ENCODE data around the gene IDUA. TPM values are rescaled to one million over a fixed set of nuclear protein-coding genes. Genes with fewer than 3 reads are reported as not detected.

IDUA gene
- total RNA-seq, 4 donors from 2014 or later = 6.0 to 13.4 (median 11.1) TPM

DNA sequence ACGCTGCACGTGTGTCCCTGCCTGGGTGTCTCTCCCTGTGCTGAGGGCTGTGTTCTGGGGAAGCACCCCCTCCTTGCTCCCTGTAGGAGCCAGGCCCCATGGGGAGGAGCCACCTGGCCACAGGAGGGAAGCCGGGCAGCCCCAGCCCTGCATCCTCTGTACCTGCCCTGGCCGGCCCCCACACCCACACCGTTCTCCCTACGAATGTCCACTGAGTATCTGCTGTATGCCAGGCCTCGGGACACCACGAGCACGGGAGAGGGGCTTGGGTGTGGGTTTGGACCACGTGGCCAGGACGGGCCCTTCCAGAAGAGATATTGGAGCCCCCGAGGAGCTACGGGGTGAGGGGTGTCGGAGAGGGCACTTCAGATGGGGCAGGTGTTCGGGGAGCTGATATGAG lies 30.9 kb downstream of the IDUA start:
- intact Hi-C loops (cut with DNase I; ENCODE audit: low total_unique reads) = no loop called here
- 85 to 89% methylated on average over 14 to 15 of the region's 15 CpGs for WGBS, 2 donors
- no peak for DNase-seq (ENCODE audit: low spot score in 2 of 2)

DNA sequence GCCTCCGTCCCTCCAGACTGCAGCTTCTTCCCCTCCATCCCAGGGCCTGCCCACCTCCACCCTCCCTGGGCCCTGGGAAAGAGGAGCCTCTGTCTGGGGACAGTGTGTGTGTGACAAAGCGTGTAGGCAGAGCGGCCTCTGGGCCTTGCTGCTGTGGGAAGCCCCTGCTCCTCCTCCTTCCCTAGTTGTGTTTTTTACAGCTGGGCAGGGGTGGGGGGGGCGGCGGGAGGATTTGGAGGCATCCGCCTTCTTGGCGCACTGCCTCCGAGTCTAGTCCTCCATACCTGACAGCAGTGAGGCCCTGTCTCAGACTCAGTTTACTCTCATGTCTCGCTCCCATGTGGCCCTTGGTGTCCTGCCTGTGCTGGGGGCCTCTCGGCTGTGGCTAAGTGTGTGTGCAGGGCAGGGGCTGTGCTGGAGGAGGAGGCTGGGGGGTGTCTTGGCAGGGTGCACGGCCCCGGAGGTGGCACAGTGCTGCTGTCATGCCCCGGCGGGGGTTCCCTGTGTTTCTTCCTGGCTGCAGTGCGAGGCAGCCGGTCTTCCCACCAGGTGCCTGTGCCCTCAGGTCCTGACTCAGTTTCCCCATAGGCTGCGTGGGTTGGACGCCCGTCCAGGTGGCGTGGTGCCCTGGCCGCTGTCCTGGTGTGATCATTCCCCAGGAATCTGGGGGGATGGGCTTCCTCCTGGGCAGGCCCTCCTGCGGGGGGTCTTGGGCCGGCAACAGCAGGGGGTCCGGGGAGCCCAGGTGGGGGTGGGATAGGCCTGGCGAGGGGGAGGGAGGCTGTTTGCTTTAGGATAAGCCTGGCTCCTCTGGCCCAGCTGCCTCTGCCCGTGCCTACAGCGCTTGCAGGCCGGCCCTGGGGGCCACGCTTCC lies 31.5 kb downstream of the IDUA start:
- no peak for TF ChIP-seq POLR2A (IDR thresholded peaks at IDR 0.05)
- TF ChIP-seq, protein P1, sequence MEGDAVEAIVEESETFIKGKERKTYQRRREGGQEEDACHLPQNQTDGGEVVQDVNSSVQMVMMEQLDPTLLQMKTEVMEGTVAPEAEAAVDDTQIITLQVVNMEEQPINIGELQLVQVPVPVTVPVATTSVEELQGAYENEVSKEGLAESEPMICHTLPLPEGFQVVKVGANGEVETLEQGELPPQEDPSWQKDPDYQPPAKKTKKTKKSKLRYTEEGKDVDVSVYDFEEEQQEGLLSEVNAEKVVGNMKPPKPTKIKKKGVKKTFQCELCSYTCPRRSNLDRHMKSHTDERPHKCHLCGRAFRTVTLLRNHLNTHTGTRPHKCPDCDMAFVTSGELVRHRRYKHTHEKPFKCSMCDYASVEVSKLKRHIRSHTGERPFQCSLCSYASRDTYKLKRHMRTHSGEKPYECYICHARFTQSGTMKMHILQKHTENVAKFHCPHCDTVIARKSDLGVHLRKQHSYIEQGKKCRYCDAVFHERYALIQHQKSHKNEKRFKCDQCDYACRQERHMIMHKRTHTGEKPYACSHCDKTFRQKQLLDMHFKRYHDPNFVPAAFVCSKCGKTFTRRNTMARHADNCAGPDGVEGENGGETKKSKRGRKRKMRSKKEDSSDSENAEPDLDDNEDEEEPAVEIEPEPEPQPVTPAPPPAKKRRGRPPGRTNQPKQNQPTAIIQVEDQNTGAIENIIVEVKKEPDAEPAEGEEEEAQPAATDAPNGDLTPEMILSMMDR (IDR thresholded peaks at IDR 0.05) = no peak
- 80 to 81% methylated on average over 21 to 28 of the region's 29 CpGs for WGBS, 2 donors
- intact Hi-C loops (cut with DNase I; ENCODE audit: low total_unique reads) = no loop called here
- no peak for DNase-seq (ENCODE audit: low spot score in 2 of 2)
- H3K4me3 ChIP-seq (ENCODE audit: low read depth, poor library complexity, severe bottlenecking) = no peak overlapping the region

More for the DNA sequence above, 30.9 kb downstream of the IDUA start:
- H3K4me3 ChIP-seq (ENCODE audit: low read depth, poor library complexity, severe bottlenecking) = no peak overlapping the region
- TF ChIP-seq, protein P1 (IDR thresholded peaks at IDR 0.05) = no peak
- no peak for TF ChIP-seq POLR2A (IDR thresholded peaks at IDR 0.05)

DNA sequence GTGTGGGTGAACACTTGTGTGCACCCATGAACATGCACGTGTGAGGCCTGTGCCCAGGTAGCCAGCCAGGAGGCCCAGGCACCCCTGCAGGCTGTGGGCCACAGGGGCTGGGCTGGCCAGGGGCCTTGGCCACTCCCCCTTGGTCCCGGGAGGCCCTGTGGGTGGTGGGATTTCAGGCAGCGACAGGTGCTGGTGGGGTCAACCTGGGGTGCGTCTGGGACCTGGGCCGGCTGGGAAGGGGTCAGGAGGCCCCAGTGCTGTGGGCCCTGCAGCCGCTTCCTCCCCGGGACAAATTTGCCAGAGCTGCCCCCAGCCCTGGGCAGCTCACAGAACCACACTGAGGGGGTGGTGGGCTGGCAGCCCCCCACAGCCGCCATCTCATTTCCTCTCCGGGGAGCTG lies 32.5 kb downstream of the IDUA start:
- intact Hi-C loops (cut with DNase I; ENCODE audit: low total_unique reads) = no loop called here
- no peak for TF ChIP-seq POLR2A (IDR thresholded peaks at IDR 0.05)
- no peak for DNase-seq (ENCODE audit: low spot score in 2 of 2)
- H3K4me3 ChIP-seq (ENCODE audit: low read depth, poor library complexity, severe bottlenecking) = no peak overlapping the region
- 71 to 80% methylated on average over 7 to 9 of the region's 9 CpGs for WGBS, 2 donors

DNA sequence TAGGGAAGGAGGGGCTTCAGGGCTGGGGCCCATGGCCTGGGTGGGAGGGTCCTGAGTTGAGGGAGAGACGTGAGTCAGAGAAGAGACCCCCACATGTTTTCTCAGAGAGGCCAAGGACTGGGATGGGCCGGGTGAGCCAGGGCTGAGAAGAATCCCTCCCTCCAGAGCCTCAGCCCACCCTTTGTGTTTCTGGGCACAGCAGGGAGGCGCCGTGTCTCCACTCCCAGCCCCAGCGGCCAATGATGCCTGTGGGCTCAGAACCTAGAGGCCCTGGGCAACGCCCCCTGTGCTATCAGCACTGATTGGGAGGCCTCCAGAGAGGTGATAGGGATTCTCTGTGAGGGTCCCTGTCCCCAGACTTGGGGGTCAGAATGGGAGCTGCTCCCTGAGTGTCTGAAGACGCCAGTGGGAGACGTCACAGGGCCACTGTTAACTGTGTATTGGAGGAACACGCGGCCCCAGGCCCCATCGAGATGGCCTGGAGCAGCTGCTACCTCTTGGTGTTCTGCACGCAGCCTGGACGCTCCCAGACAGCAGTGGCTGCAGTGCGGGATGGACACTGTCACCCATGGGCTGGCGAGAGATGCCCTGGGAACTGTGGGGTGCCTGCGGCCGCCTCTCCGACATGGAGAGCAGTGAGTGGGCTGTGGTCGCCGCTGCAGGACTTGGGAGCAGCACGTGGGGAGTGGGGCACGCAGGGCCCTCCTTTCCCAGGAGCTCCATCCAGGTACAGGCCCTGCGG lies 33.1 kb downstream of the IDUA start:
- no peak for DNase-seq (ENCODE audit: low spot score in 2 of 2)
- 82 to 86% methylated on average over 12 to 19 of the region's 23 CpGs for WGBS, 2 donors
- TF ChIP-seq, protein P1 (IDR thresholded peaks at IDR 0.05) = no peak
- no peak for TF ChIP-seq POLR2A (IDR thresholded peaks at IDR 0.05)
- intact Hi-C loops (cut with DNase I; ENCODE audit: low total_unique reads) = no loop called here
- H3K4me3 ChIP-seq (ENCODE audit: low read depth, poor library complexity, severe bottlenecking) = no peak overlapping the region

DNA sequence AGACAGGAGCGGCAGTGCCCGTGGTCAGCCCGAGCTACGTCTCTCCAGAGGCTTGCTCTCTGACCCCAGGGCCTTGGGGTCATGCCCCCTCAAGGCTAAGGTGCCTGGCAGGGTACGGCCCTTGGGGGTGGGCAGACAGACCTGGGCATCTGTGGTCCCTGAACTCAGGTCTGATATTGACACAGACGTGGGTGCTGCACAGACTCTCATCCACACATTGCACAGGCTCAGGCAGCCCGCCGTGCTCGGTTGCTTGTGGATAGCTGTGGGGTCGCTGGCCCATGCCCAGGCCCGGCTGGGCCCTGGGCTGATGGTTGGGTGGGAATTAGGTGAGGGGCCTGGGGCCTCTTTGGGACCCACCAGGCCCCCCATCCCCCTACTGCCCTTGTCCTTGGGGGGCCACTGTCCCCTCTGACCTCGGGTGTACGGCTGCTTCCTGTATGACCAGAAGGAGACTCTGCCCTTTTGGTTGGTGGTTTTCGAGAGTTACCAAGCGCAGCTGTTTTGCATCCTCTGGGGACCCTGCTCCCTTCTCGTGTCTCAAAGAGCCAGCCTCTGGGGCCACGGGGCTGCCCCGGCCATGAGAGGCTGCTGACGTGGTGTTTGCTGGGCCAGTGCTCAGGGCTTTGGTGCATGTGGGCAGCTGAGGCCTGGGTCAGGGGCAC lies 34.7 kb downstream of the IDUA start:
- intact Hi-C loops (cut with DNase I; ENCODE audit: low total_unique reads) = no loop called here
- TF ChIP-seq POLR2A (IDR thresholded peaks at IDR 0.05) = no peak
- TF ChIP-seq, protein P1 (IDR thresholded peaks at IDR 0.05) = no peak
- no peak overlapping the region for H3K4me3 ChIP-seq (ENCODE audit: low read depth, poor library complexity, severe bottlenecking)
- no peak for DNase-seq (ENCODE audit: low spot score in 2 of 2)
- WGBS, 2 donors = 83 to 91% methylated on average over 13 to 19 of the region's 19 CpGs
